H1 (cell line): Measurements from ENCODE around the gene ALDH1A3. TPM values are rescaled to one million over a fixed set of nuclear protein-coding genes. Genes with fewer than 3 reads are reported as not detected.

Experiments used
- CTCF ChIA-PET: fragments of 300-600 bp; sonication (Branson Sonifier 250); formaldehyde crosslinking; loops from one replicate; lab custom pipeline; 2021; ENCODE audit not compliant: partially characterized antibody; lab: Charles Lee
- POLR2A ChIA-PET: fragments of 300-600 bp; sonication (Branson Sonifier 250); formaldehyde crosslinking; loops from one replicate; lab custom pipeline; 2021; ENCODE audit warnings: inconsistent platforms; ENCODE audit not compliant: partially characterized antibody; lab: Charles Lee
- DNase-seq, 2 experiments: peaks; one replicate each; pipeline versions ENCODE4 v3.0.0 to v3.0.0-alpha.2; 2010 to 2022; ENCODE audit warnings: low spot score in 2 of 2, low read depth in 1 of 2, mixed read lengths in 1 of 2
- FAIRE-seq: peaks from 2 replicates; lab custom pipeline; 2011; peaks lifted over from hg19 to GRCh38; lab: Jason Lieb, UNC
- H2AFZ ChIP-seq: 2 replicates; pipeline ENCODE4 v1.8.1; 2012; ENCODE audit warnings: low read length, inconsistent platforms
- H2AK5ac ChIP-seq: 2 replicates; pipeline ENCODE4 v1.6.1; 2013; ENCODE audit warnings: low read depth, low read length
- H2BK120ac ChIP-seq: replicated peaks from 2 replicates; pipeline ENCODE3; 2013; ENCODE audit warnings: low read depth, low read length, inconsistent platforms
- H2BK12ac ChIP-seq: 2 replicates; pipeline ENCODE4 v1.6.1; 2013; ENCODE audit warnings: low read depth, low read length
- H2BK15ac ChIP-seq: 2 replicates; pipeline ENCODE4 v1.6.1; 2013; ENCODE audit warnings: low read length
- H2BK20ac ChIP-seq: 2 replicates; pipeline ENCODE4 v1.6.1; 2013; ENCODE audit warnings: low read length
- H2BK5ac ChIP-seq: 2 replicates; pipeline ENCODE4 v1.6.1; 2013; ENCODE audit warnings: low read depth, low read length
- H3K14ac ChIP-seq: 2 replicates; pipeline ENCODE4 v1.6.1; 2013; ENCODE audit warnings: inconsistent platforms; ENCODE audit not compliant: insufficient read length
- H3K18ac ChIP-seq: 2 replicates; pipeline ENCODE4 v1.6.1; 2013; ENCODE audit warnings: low read length; ENCODE audit errors: extremely low read depth
- H3K23ac ChIP-seq: 2 replicates; pipeline ENCODE4 v1.6.1; 2013; ENCODE audit warnings: inconsistent platforms; ENCODE audit not compliant: insufficient read length
- H3K23me2 ChIP-seq: 2 replicates; pipeline ENCODE4 v1.6.1; 2013; ENCODE audit warnings: low read depth, low read length
- H3K27ac ChIP-seq: 2 replicates; pipeline ENCODE4 v1.6.1; 2011; ENCODE audit warnings: low read depth, low read length, inconsistent platforms
- H3K27me3 ChIP-seq, 4 experiments: replicated peaks in 1 of 4; 1 replicate in 1 of 4; 2 replicates in 3 of 4; pipeline versions ENCODE4 v1.6.1 to v1.8.1; 2011 to 2013; ENCODE audit warnings: low read length in 3 of 4, mild to moderate bottlenecking in 3 of 4, inconsistent platforms in 2 of 4, mixed read lengths in 2 of 4, moderate library complexity in 1 of 4; ENCODE audit not compliant: control insufficient read depth in 3 of 4, insufficient read depth in 3 of 4; ENCODE audit errors: extremely low read depth in 1 of 4
- H3K36me3 ChIP-seq, 4 experiments: 2 replicates each; pipeline versions ENCODE4 v1.6.1 to v1.8.1; 2011 to 2013; ENCODE audit warnings: mild to moderate bottlenecking in 4 of 4, low read length in 3 of 4, moderate library complexity in 2 of 4, control low read depth in 1 of 4, inconsistent platforms in 1 of 4; ENCODE audit not compliant: insufficient read depth in 4 of 4, control insufficient read depth in 2 of 4
- H3K4ac ChIP-seq: replicated peaks from 2 replicates; pipeline ENCODE3; 2013; ENCODE audit warnings: low read length, low read depth, mixed read lengths, inconsistent platforms; ENCODE audit not compliant: insufficient read length
- H3K4me1 ChIP-seq, 4 experiments: replicated peaks in 1 of 4; 1 replicate in 1 of 4; 2 replicates in 3 of 4; pipeline versions ENCODE4 v1.6.1 to v1.8.1; 2011 to 2013; ENCODE audit warnings: low read length in 3 of 4, inconsistent platforms in 2 of 4, mixed read lengths in 1 of 4; ENCODE audit not compliant: insufficient read depth in 4 of 4, control insufficient read depth in 3 of 4
- H3K4me2 ChIP-seq, 2 experiments: 2 replicates each; pipeline versions ENCODE4 v1.6.1 to v1.8.1; 2011 to 2013; ENCODE audit warnings: low read depth in 2 of 2, low read length in 2 of 2, control low read depth in 1 of 2, inconsistent platforms in 1 of 2, mild to moderate bottlenecking in 1 of 2; ENCODE audit not compliant: insufficient read depth in 1 of 2
- H3K4me3 ChIP-seq, 4 experiments: fragments of 200-600, 300-600 bp in 1 of 4; sonication (generic), shearing (Covaris generic), sonication (Bioruptor Twin) in 1 of 4; 2 replicates each; pipeline versions ENCODE4 v1.5.1 to v1.8.1; 2011 to 2016; ENCODE audit warnings: low read length in 4 of 4, low read depth in 3 of 4, control low read depth in 2 of 4, inconsistent platforms in 2 of 4, mild to moderate bottlenecking in 2 of 4, mixed read lengths in 1 of 4, moderate library complexity in 1 of 4; ENCODE audit not compliant: insufficient read depth in 2 of 4; ENCODE audit errors: extremely low read depth in 1 of 4
- H3K56ac ChIP-seq: replicated peaks from 2 replicates; pipeline ENCODE3; 2013; ENCODE audit warnings: low read depth, mild to moderate bottlenecking, mixed read lengths, low read length, inconsistent platforms; ENCODE audit not compliant: insufficient read length
- H3K79me1 ChIP-seq: 2 replicates; pipeline ENCODE4 v1.6.1; 2013; ENCODE audit warnings: low read depth, low read length, control low read depth
- H3K79me2 ChIP-seq, 2 experiments: 2 replicates each; pipeline versions ENCODE4 v1.6.1 to v1.8.1; 2012 to 2013; ENCODE audit warnings: low read length in 2 of 2, mild to moderate bottlenecking in 2 of 2, inconsistent platforms in 1 of 2; ENCODE audit not compliant: insufficient read depth in 2 of 2, control insufficient read depth in 1 of 2
- H3K9ac ChIP-seq, 4 experiments: replicated peaks in 1 of 4; 1 replicate in 1 of 4; 2 replicates in 3 of 4; pipeline versions ENCODE4 v1.6.1 to v1.8.1; 2011 to 2013; ENCODE audit warnings: low read depth in 3 of 4, low read length in 3 of 4, control low read depth in 2 of 4, mild to moderate bottlenecking in 2 of 4, moderate library complexity in 2 of 4, inconsistent platforms in 1 of 4; ENCODE audit errors: extremely low read depth in 1 of 4
- H3K9me3 ChIP-seq, 2 experiments: 2 replicates each; pipeline versions ENCODE4 v1.6.1 to v1.8.1; 2012 to 2013; ENCODE audit warnings: mild to moderate bottlenecking in 2 of 2, moderate library complexity in 2 of 2, control low read depth in 1 of 2, inconsistent platforms in 1 of 2, low read depth in 1 of 2, low read length in 1 of 2, mixed read lengths in 1 of 2; ENCODE audit not compliant: insufficient read depth in 2 of 2
- H4K20me1 ChIP-seq, 2 experiments: replicated peaks in 1 of 2; 2 replicates each; pipeline versions ENCODE3 to v1.8.1; 2011 to 2013; ENCODE audit warnings: inconsistent platforms in 2 of 2, low read length in 2 of 2, mild to moderate bottlenecking in 1 of 2; ENCODE audit not compliant: insufficient read depth in 2 of 2, control insufficient read depth in 1 of 2
- H4K5ac ChIP-seq: 2 replicates; pipeline ENCODE4 v1.6.1; 2013; ENCODE audit warnings: low read length, low read depth, mixed read lengths, inconsistent platforms; ENCODE audit not compliant: insufficient read length
- H4K8ac ChIP-seq: 2 replicates; pipeline ENCODE4 v1.8.0; 2013; ENCODE audit warnings: mild to moderate bottlenecking, moderate library complexity, low read length, inconsistent platforms; ENCODE audit not compliant: insufficient read depth; ENCODE audit errors: extremely low read depth
- H4K91ac ChIP-seq: replicated peaks from 2 replicates; pipeline ENCODE3; 2013; ENCODE audit warnings: low read length, mixed read lengths, inconsistent platforms; ENCODE audit not compliant: insufficient read length
- CBX8 ChIP-seq: fragments of 300-800, 300-1000 bp; sonication (generic); IDR thresholded peaks from 2 replicates; pipeline ENCODE4 v1.7.1; 2016; ENCODE audit warnings: low read depth, low read length, borderline replicate concordance
- GTF2F1 ChIP-seq: IDR thresholded peaks from 2 replicates; pipeline ENCODE4 v1.6.1; 2012; ENCODE audit warnings: low read depth, low read length, improper control_type of control experiment, borderline replicate concordance
- SIRT6 ChIP-seq: IDR thresholded peaks from one replicate; pipeline ENCODE4 v1.7.1; 2012; ENCODE audit warnings: low read length, inconsistent platforms
- SIX5 ChIP-seq: IDR thresholded peaks from 2 replicates; pipeline ENCODE4 v1.6.1; 2011; ENCODE audit warnings: mild to moderate bottlenecking, low read depth, low read length
- SP4 ChIP-seq: IDR thresholded peaks from 2 replicates; pipeline ENCODE4 v1.6.1; 2012; ENCODE audit warnings: low read length, inconsistent platforms
- TAF1 ChIP-seq: IDR thresholded peaks from 2 replicates; pipeline ENCODE4 v1.6.1; 2011; ENCODE audit warnings: mild to moderate bottlenecking, low read depth, low read length
- TAF7 ChIP-seq: optimal IDR thresholded peaks from 2 replicates; pipeline ENCODE3; 2011; ENCODE audit warnings: low read depth, mild to moderate bottlenecking, inconsistent platforms, low read length, moderate library complexity, borderline replicate concordance
- USF2 ChIP-seq: IDR thresholded peaks from 2 replicates; pipeline ENCODE4 v1.6.1; 2011; ENCODE audit warnings: low read length, improper control_type of control experiment
- WGBS, 2 experiments: shearing (Covaris generic) in 1 of 2; methylation state at CpG; one replicate each; pipeline versions ENCODE4 v1.1.6 to v1.1.7; 2013 to 2015; ENCODE audit warnings: low lambda C conversion rate in 2 of 2, mixed read lengths in 2 of 2, inconsistent platforms in 1 of 2, low coverage in 1 of 2, missing lambda C conversion rate in 1 of 2; ENCODE audit not compliant: insufficient replicate concordance in 2 of 2, insufficient coverage in 1 of 2, insufficient read length in 1 of 2; ENCODE audit errors: extremely low coverage in 1 of 2, missing lambda C conversion rate in 1 of 2; 5-methylcytosine and 5-hydroxymethylcytosine counted together
- polyA plus RNA-seq, 7 experiments: library from polyadenylated mRNA; depleted of rRNA in 3 of 7; stranded (reverse) in 5 of 7; unstranded in 2 of 7; fragments of >200 nt in 5 of 7; fragments of 200-250 nt in 2 of 7; gene quantifications; 1 replicate in 5 of 7; 2 replicates in 1 of 7; 4 replicates in 1 of 7; pipeline versions ENCODE4 v1.2.1 to v1.2.3, GENCODE V29; 2011 to 2013; ENCODE audit warnings: missing spikeins in 2 of 7, mixed read lengths in 2 of 7
- total RNA-seq: library from RNA; stranded (reverse); fragmentation: NEBNext Ultra II Directional; extraction: Animal tissue kit (Norgen Biotek cat#: 25700); gene quantifications from 2 replicates; pipeline ENCODE4 v1.2.1, GENCODE V29; 2021

Gene ALDH1A3
- total and polyA plus RNA-seq, 2 of the 8 experiments (the other 6 are each of a cell fraction or from before 2014, with no cell fraction given), result 2.2 to 5.5 TPM

DNA sequence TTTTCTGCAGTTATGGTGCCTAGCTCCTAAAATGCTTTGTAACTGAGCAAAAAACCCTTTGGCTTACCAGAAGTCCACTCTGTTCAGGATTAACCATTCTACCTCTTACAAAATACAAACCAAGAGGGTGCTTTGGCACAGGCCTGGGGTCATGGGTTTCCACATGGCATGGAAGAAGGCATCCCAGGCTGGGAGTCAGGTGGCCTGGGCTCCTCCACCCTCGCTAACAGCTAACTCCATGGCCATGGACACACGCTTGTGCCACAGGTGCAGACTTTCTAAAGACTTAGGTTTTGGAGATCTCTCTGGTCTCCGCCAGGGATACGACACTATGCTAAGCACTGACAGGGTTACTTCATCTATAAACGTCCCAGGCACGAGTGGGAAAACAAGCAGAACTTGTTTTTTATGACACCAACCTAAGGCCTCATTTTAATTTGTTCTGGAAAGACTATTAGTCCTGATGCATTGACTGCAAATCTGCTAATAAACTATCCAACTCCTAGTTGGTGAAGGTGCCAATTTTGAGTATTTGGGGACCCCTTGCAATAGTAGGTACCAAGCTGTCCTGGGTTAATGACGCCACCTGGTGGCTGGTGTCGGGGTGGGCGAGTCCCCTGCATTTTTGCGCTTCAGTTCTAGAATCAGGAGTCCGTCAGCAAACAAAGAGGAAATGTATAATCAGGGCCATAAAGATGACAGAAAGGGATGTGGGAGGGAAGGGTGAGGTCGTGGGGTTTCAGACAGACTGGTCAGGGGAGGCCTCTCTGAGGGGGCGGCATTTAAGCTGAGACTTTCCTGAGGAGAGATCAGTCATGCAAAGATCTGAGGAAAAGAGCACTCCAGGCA lies 10.3 kb upstream of the ALDH1A3 start:
- H3K23me2 ChIP-seq, result no peaks in the 10 kb centered on the region; the same call in 1 of the 2 replicates
- H3K23ac ChIP-seq, result no peak overlapping the region
- H3K79me2 ChIP-seq, result no peaks in the 10 kb centered on the region
- DNase-seq (peak; percentile 57 to 91), FAIRE-seq (peak; percentile 69)
- H2BK20ac ChIP-seq, result no peak overlapping the region
- H2BK120ac ChIP-seq, result no peak overlapping the region
- H2BK12ac ChIP-seq, result 0 out of 2 replicates have a peak overlapping the region, but pooled peaks have one; percentile 4
- no peaks in the 10 kb centered on the region for H3K4me1 ChIP-seq
- no peak overlapping the region for H4K5ac ChIP-seq
- no peak overlapping the region for H4K91ac ChIP-seq
- H3K18ac ChIP-seq, result no peak overlapping the region
- no peak overlapping the region for H2AK5ac ChIP-seq
- H3K36me3 ChIP-seq, result no peaks in the 10 kb centered on the region
- ChIA-PET CTCF (interaction anchor here (0.7 to 9.1 kb wide), 45 partner anchors 9 to 328 kb away, joined by 3 to 95 read pairs (median 4); partner anchors contain the start of gene ALDH1A3), POLR2A (no interaction called here)
- H3K27ac ChIP-seq, result no peak overlapping the region
- H4K8ac ChIP-seq, result no peak overlapping the region
- no peaks in the 10 kb centered on the region; the same call in 1 of the 2 replicates for H3K79me1 ChIP-seq
- no peak overlapping the region for H3K9ac ChIP-seq
- WGBS, 2 experiments, result 51% methylated on average over 13 of the region's 13 CpGs; no CpG with 5 or more reads in 1 of the 2 experiments
- H3K27me3 ChIP-seq, result no peaks in the 10 kb centered on the region
- no peak overlapping the region for H3K4ac ChIP-seq
- no peak overlapping the region for H3K56ac ChIP-seq
- no peak overlapping the region for H2BK15ac ChIP-seq
- H3K4me2 ChIP-seq, result no peak overlapping the region
- peak overlapping the region; percentile 91 for H2AFZ ChIP-seq
- H3K14ac ChIP-seq, result no peak overlapping the region
- no peaks in the 10 kb centered on the region for H3K9me3 ChIP-seq
- H2BK5ac ChIP-seq, result no peak overlapping the region
- H3K4me3 ChIP-seq, result no peak overlapping the region
- no peaks in the 10 kb centered on the region for H4K20me1 ChIP-seq
- no peak for TF ChIP-seq CBX8
- TF ChIP-seq SIRT6, result no peak
- TF ChIP-seq TAF7, result no peak
- TF ChIP-seq SP4, result no peak
- TF ChIP-seq GTF2F1, result no peak
- TF ChIP-seq TAF1, result no peak
- no peak for TF ChIP-seq USF2
- no peak for TF ChIP-seq SIX5
